Muscle layer of colon (tissue), 2 donors: Measurements from ENCODE around the gene CAPS.
A peak's percentile ranks its signal among the peaks of the same experiment; 100 is the strongest.

Experiments
- H3K27ac ChIP-seq: one replicate; pipeline ENCODE4 v1.7.0; 2013; ENCODE audit warnings: low read depth, mild to moderate bottlenecking, low read length, moderate library complexity
- H3K27me3 ChIP-seq, 2 donors: one replicate each; pipeline ENCODE4 v1.7.0; 2013; ENCODE audit warnings: low read length in 2 of 2, mild to moderate bottlenecking in 2 of 2; ENCODE audit not compliant: insufficient read depth in 2 of 2, control insufficient read depth in 1 of 2
- H3K36me3 ChIP-seq: one replicate; pipeline ENCODE4 v1.7.0; 2013; ENCODE audit warnings: mild to moderate bottlenecking, low read length; ENCODE audit not compliant: insufficient read depth
- H3K4me1 ChIP-seq: one replicate; pipeline ENCODE4 v1.7.0; 2013; ENCODE audit warnings: mild to moderate bottlenecking, low read length; ENCODE audit not compliant: insufficient read depth
- H3K4me3 ChIP-seq, 2 donors: one replicate each; pipeline ENCODE4 v1.7.0; 2013; ENCODE audit warnings: low read length in 2 of 2, low read depth in 1 of 2, mild to moderate bottlenecking in 1 of 2, moderate library complexity in 1 of 2
- H3K9ac ChIP-seq: one replicate; pipeline ENCODE4 v1.7.0; 2013; ENCODE audit warnings: low read length
- H3K9me3 ChIP-seq: one replicate; pipeline ENCODE4 v1.7.0; 2013; ENCODE audit warnings: mild to moderate bottlenecking, low read length
- donor health status: abdominal sarcoma.
- donor health status: Adenocarcinoma of cecum.

The CAPS gene

DNA sequence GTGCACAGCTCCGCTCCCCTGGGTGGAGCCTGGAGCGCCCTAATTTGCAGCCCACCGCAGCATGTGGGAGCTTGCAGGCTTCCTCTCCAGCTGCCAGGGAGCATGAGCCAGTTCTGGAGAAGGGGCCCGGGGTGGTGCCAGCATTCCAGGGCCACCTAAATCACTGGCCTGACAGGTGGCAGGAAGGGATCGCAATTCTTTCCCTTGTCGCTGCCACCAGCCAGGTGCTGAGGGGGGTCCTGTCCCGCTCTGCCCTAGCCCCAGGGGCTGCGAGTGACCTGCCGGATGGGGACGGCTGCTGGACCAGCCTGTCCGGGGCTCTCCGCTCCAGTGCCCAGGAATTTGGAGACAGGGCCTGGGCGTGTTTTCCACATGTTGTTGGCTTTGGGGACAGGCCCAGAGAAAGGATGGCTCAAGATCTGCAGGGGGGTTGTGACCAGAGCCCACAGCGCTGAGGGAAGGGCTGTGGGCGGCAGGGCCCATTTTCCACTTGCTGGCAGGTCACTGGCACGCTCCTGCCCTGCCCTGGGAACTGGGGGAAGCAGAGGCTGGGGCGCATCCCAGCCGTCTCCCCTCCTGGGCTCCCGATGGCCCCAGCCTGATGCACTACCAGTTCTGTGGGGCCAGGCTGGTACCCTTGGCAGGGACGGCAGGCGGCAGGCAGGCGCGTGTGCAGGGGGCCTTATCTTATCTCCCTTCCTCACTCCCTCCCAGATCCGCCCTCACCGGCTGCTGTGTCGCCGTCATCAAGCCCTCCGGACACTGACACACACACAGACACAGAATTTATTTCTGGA lies 19.9 kb upstream of the CAPS start:
- no peak overlapping the region for H3K4me3 ChIP-seq
- H3K27me3 ChIP-seq = no peaks in the 10 kb centered on the region
- H3K36me3 ChIP-seq = peaks cover 13% of the 10 kb centered on the region
- no peaks in the 10 kb centered on the region for H3K9me3 ChIP-seq
- no peak overlapping the region for H3K27ac ChIP-seq
- no peak overlapping the region for H3K9ac ChIP-seq
- peaks cover 21% of the 10 kb centered on the region for H3K4me1 ChIP-seq

DNA sequence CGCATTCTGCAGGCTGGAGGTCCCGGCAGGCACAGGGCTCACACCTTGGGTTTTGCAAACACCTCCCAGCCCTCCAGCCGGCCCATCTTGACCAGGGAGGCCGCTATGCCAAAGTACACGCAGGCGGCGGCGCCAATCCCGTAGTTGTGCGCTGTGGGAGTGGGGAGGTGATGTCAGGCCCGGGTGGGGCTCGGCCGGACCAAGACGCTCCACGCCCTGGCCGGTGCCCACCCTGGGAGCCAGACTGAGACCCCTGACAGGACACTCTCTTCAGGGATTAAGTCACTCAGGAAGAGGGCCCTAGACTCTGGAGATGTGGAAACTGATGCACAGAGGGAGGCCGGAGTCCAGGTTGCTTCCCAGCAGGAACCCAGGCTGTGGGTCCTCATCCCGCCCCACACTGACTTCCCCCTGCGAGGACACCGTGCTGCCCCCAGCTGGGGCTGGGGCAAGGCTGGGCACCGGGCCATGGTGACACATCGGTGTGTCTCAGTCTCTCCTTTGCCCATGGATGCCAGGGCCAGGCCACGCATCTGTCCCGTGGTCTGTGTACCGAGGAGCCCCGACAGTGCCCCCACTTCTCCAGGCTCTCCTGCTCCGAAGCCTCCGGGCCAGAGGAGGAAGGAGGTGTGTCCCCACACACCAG lies 19.2 kb upstream of the CAPS start:
- H3K4me1 ChIP-seq = peaks cover 14% of the 10 kb centered on the region
- H3K27ac ChIP-seq = no peak overlapping the region

DNA sequence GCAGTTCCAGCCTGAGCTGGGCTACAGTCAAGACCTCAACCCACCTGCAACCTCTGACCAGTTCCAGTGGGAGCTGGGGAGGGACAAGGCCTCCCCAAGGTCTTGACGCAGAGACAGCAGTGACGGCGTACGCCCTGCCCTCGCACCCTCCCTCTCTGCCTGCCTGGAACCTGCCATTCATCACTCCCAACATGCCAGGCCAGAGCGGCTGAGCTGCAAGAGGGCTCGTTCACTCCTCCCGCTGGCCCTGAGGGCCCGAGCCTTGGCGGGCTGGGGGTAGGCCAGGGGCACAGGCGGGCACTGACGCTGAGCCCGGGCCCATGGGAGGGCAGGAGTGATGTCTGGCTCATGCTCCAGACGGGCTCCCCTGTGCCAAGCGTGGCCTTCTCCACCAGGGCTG lies 18.6 kb upstream of the CAPS start:
- no peak overlapping the region for H3K27ac ChIP-seq
- no peak overlapping the region for H3K4me3 ChIP-seq
- peaks cover 10% of the 10 kb centered on the region for H3K4me1 ChIP-seq
- no peaks in the 10 kb centered on the region for H3K27me3 ChIP-seq
- peaks cover 13% of the 10 kb centered on the region for H3K36me3 ChIP-seq
- H3K9me3 ChIP-seq = no peaks in the 10 kb centered on the region
- H3K9ac ChIP-seq = no peak overlapping the region

More for the DNA sequence above, 19.2 kb upstream of the CAPS start:
- Histone ChIP-seq H3K9ac (no peak overlapping the region), H3K4me3 (no peak overlapping the region), H3K36me3 (peaks cover 13% of the 10 kb centered on the region), H3K27me3 (no peaks in the 10 kb centered on the region), H3K9me3 (no peaks in the 10 kb centered on the region)

DNA sequence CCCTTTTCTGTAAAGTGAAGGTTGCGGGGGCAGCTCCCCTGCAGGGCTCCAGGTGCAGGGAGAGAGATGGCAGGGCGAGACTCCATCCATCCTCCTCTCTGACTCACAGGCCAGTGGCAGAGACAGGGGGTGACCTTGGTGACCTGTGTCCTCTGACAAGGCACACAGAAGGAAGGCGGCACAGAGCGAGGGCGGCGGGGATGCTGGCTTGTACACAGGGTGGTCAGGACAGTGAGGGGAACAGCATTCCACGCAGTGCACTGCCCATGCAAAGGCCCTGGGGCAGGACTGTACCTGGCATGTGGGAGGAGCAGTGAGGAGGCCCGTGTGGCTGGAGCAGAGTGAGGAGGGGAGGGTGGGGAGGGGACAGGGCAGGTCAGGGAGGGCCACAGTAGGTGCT lies 18.2 kb upstream of the CAPS start:
- H3K27ac ChIP-seq = no peak overlapping the region
- peaks cover 13% of the 10 kb centered on the region for H3K36me3 ChIP-seq
- H3K27me3 ChIP-seq = no peaks in the 10 kb centered on the region
- peaks cover 10% of the 10 kb centered on the region for H3K4me1 ChIP-seq
- H3K9me3 ChIP-seq = no peaks in the 10 kb centered on the region
- H3K9ac ChIP-seq = no peak overlapping the region
- no peak overlapping the region for H3K4me3 ChIP-seq

DNA sequence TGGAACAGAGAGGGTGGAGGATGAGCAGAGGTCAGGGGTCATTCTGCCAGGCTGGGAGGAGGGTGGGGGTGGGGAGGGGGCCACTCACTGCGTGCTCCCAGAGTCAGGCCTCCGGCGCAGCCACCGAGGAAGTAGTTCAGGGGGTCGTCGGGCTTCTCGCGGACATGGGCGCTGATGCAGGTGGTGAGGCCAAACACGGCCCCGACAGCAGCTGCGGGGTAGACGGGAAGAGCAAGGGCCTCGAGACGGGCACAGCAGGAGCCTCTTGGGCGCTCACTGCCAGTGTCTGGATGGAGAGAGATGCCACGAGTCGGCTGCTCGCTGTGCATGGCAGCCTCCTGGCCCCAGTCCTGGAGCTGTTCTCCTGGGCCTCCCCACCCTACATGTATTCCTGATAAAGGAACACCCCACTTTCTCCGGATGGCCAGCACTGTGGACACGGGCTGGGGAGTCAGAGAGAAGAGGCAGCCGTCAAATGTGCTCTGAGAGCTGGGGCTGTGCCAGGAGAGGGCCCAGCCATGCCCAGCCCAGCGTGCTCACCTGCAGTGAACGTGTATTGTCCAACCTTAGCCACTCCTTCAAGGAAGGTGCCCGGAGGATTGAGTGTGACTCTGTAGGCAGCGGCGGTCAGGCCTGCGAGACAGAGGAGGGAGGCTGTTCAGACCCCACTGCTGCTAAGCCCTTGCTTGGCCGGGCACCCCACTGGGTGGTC lies 17.5 kb upstream of the CAPS start:
- Histone ChIP-seq H3K27me3 (no peaks in the 10 kb centered on the region), H3K4me3 (no peak overlapping the region), H3K4me1 (peaks cover 8% of the 10 kb centered on the region), H3K27ac (no peak overlapping the region), H3K9ac (no peak overlapping the region), H3K9me3 (no peaks in the 10 kb centered on the region), H3K36me3 (peaks cover 13% of the 10 kb centered on the region)

DNA sequence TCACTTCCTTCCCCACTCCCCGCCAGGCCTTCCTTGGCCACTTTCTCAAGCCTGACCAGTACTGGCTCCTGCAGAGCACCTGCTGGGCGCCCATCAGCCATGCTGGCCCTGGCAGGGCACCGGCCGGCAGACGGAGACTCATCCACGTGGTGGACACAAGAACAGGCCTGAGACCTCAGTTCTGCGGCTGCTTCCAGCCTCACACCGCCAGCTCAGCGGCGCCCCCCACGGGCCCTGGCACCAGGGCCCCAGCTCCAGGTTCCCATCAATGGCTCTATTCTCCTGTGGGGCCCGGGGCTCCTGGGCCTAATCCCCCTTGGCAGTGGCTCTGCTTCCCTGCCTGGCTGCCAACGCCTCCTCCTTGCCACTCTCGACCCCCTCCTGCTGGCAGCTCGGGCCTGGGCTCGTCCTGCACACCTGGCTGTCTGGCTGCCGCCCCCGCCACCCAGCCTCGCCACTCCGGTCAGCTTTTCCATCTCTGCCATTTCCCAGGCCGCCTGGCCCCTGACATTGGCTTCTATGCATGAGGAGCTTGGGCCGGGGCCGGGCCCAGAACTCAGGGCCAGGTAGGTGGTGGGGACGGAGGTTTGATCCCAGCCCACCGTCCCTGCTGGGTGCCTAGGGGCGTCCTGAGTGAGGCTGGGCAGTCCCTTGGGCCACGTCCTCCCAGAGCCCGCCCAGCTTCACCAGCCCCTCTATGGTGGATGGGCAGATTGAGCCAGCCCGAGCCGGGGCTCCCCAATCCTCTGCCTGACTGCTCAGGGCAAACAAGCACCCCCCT lies 16.7 kb upstream of the CAPS start:
- peaks cover 4% of the 10 kb centered on the region for H3K4me1 ChIP-seq
- H3K9me3 ChIP-seq = no peaks in the 10 kb centered on the region
- H3K9ac ChIP-seq = no peak overlapping the region
- H3K27me3 ChIP-seq = no peaks in the 10 kb centered on the region
- no peak overlapping the region for H3K27ac ChIP-seq
- peaks cover 13% of the 10 kb centered on the region for H3K36me3 ChIP-seq
- no peak overlapping the region for H3K4me3 ChIP-seq

DNA sequence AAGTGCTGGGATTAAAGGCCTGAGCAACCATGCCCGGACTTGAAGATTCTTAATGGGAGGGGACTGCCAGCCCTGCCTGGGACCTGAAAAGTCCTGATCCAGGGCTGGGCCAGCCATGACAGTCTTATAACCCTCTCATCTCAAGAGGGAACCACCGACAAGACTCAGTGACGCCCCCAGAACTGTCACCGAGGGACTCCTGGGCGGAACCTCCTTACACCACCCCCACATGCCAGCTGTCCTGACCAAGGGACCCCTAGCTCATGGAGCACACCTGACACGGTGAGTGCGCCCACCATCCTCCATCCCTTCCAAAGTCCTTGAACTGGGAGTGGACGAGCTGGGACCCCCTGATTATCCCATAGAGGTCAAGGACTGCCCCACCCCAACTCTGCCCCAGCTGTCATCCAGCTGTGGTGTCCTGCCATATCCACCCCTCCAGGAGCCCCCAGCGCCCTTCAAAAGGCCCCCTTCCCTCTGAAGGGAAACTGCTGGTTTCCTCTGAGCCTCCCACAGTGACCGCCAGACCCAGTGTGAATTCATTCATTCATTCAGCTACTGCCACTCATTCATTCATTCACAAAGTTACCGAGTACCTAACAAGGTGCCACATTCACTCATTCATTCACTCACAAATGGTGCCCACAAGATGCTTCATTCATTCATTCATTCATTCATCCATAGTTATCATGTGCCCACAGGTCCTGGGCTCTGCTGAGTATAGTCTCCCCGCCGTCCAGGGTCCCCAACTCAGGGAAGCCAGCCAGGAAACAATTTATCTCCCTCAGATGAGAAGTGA lies 14.1 kb upstream of the CAPS start:
- H3K9ac ChIP-seq = no peak overlapping the region
- peaks cover 12% of the 10 kb centered on the region for H3K36me3 ChIP-seq
- no peak overlapping the region for H3K27ac ChIP-seq
- H3K4me1 ChIP-seq = peaks cover 12% of the 10 kb centered on the region
- no peak overlapping the region for H3K4me3 ChIP-seq
- no peaks in the 10 kb centered on the region for H3K27me3 ChIP-seq
- H3K9me3 ChIP-seq = no peaks in the 10 kb centered on the region

DNA sequence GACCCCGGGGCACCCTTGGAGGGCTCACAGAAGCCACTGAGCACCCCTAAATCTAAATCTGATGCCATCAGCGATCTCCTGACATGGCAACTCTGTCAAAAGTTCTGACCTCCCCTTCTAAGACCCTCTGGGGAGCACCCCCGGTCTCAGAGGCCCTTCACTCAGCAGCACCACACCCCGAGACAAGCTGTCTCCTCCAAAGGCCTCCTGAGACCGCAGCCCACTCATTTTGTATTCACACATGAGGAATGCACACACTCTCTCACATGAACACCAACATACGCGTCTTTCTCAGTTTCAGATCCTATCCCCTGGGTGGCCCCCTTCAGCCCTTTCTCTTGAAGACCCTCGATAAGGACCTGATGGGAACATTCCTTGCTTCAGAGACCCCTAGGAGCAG lies 13.1 kb upstream of the CAPS start:
- Histone ChIP-seq H3K9me3 (no peaks in the 10 kb centered on the region), H3K9ac (no peak overlapping the region), H3K27ac (no peak overlapping the region), H3K36me3 (peaks cover 2% of the 10 kb centered on the region), H3K27me3 (no peaks in the 10 kb centered on the region), H3K4me1 (peaks cover 18% of the 10 kb centered on the region), H3K4me3 (no peak overlapping the region)

DNA sequence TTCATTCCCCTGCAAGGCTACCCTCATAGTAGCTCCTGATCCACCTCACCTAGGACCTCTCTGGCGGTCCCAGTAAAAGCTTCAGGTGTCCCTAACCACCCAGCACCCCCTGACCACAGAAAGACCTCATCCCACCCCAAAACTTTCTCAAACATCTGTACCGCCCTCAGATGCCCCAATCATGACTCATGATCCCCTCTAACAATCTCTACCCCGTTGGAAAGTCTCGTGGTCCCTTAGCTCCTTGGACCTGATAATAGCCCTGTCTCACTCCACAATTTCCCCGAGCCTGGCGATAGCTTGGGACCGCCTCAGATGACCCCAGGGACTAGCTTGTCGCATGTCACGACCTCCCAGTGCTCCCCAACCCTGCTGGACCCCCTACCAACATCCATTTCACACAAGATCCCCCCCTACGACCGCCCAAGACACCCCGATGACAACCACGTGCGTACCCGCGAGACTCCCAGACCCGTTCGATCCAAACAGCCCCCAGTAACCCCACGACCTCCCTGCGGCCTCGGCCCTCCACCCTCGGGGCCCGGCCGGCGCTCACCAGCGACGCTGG lies 10.9 kb upstream of the CAPS start:
- H3K27me3 ChIP-seq = no peaks in the 10 kb centered on the region
- H3K27ac ChIP-seq = peak overlapping the region; percentile 96
- no peaks in the 10 kb centered on the region for H3K9me3 ChIP-seq
- peaks cover 18% of the 10 kb centered on the region for H3K4me1 ChIP-seq
- no peaks in the 10 kb centered on the region for H3K36me3 ChIP-seq
- peak overlapping the region; percentile 98 to 99 for H3K4me3 ChIP-seq
- H3K9ac ChIP-seq = peak overlapping the region; percentile 99

DNA sequence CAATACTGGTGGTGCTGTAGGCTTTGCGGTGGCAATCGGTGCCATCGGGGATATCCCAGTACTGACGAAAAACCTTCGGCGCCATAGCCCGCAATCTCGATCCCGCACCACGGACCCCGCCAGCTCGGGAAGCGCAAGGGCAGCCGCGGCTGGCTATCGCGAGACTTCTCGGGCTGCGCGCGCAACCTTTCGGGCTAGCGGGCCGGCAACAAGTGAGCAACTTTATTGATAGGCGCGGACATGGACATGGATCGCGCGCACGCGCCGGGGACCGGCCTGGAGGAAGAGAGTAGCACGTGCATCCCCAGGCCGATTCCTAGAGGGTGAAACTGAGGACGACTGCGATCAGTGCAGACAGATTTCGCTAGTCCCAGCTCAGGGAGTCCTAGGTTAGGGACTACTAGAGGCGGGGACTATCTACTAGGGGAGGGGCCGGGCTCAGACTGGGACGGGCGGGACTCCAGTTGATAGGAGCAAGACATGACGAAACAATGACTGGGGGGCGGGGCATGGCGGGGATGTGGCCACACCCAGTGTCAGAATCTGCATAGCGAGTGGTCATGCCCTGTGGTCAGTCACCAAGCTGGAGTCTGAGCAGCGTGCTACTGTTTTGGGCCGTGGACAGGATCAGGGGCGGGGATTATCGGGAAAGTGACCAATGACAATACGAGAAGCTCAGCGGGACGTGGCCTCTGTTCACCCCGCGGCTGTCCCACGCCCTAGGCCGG lies 10.3 kb upstream of the CAPS start, which contains the start of gene NDUFA11:
TSS of gene NDUFA11 (minus strand) at position 167 of the 728 bp plus-strand sequence. CDS start at position 85, 82 bp downstream.
- H3K4me1 ChIP-seq = peaks cover 18% of the 10 kb centered on the region

More for the DNA sequence above, 10.3 kb upstream of the CAPS start, which contains the start of gene NDUFA11:
- Histone ChIP-seq H3K27ac (peak within 1 kb of the TSS; percentile 96), H3K9ac (peak within 1 kb of the TSS; percentile 99), H3K36me3 (no peaks in the 10 kb centered on the region), H3K4me3 (peak within 1 kb of the TSS; percentile 98 to 99), H3K27me3 (no peaks in the 10 kb centered on the region), H3K9me3 (no peaks in the 10 kb centered on the region)
